Measurements from ENCODE around the gene ZYG11A. TPM values are rescaled to one million over a fixed set of nuclear protein-coding genes. Genes with fewer than 3 reads are reported as not detected.
"Not testable (repeated sequence)": the region's sequence is repeated elsewhere in the genome, so short reads cannot be mapped to it uniquely, and the experiment has no call there.

ZYG11A gene
- total RNA-seq, 1 donor: 0.31 TPM

DNA sequence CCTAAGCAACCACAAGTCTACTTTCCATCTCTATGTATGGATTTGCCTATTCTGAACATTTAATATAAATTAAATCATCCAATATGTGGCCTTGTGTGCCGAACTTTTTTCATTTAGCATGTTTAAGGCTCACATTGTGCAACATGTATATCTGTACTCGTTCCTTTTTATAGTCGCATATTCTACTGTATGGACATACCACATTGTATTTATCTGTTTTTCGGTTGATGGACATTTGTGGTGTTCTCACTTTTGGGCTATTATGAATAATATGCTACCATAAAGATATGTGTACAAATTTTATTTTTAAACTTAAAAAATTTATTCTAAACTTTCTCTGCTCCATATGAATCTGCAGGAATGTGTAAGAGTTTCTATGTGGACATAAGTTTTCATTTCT is 13.0 kb downstream of the ZYG11A start:
- Histone ChIP-seq H3K9me3 (ENCODE audit: low read depth, low read length) (no peaks in the 10 kb centered on the region), H3K4me3 (ENCODE audit: low read length) (no peak overlapping the region), H3K4me1 (ENCODE audit: insufficient read depth, low read length) (no peaks in the 10 kb centered on the region), H3K27me3 (ENCODE audit: insufficient read depth, low read length) (no peaks in the 10 kb centered on the region)

DNA sequence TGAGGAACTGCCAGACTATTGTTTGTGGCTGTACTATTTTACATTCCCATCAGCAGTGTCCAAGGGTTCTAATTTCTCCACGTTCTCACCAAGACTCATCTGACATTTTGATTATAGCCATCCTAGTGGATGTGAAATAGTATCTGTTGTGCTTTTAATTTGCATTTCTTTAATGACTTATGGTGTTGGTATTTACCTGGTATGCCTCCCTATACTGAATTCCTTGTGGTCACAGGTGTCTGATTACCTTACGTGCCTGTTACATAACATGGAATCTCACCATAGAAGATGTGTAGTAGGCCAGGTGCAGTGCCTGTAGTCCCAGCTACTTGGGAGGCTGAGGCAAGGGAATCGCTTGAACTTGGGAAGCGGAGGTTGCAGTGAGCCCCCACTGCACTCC is 13.5 kb downstream of the ZYG11A start:
- H3K4me1 ChIP-seq (ENCODE audit: insufficient read depth, low read length): no peaks in the 10 kb centered on the region
- H3K9me3 ChIP-seq (ENCODE audit: low read depth, low read length): no peaks in the 10 kb centered on the region
- no peaks in the 10 kb centered on the region for H3K27me3 ChIP-seq (ENCODE audit: insufficient read depth, low read length)
- H3K4me3 ChIP-seq (ENCODE audit: low read length): no peak overlapping the region

DNA sequence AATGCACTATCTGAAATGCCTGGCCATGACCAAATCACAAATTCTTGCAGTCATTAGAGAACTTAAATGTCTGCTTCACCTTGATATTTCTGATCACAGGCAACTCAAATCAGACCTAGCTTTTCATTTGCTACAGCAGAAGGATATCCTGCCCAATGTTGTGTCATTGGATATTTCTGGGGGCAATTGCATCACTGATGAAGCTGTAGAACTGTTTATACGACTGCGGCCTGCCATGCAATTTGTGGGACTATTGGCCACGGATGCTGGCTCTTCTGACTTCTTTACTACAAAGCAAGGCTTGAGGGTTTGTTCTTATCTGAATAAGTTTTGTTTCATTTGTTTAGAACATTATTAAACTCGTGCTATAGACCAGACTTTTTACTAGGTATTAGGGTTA is 14.9 kb downstream of the ZYG11A start:
- H3K27me3 ChIP-seq (ENCODE audit: insufficient read depth, low read length): no peaks in the 10 kb centered on the region
- H3K9me3 ChIP-seq (ENCODE audit: low read depth, low read length): no peaks in the 10 kb centered on the region
- H3K4me3 ChIP-seq (ENCODE audit: low read length): no peak overlapping the region
- no peaks in the 10 kb centered on the region for H3K4me1 ChIP-seq (ENCODE audit: insufficient read depth, low read length)

DNA sequence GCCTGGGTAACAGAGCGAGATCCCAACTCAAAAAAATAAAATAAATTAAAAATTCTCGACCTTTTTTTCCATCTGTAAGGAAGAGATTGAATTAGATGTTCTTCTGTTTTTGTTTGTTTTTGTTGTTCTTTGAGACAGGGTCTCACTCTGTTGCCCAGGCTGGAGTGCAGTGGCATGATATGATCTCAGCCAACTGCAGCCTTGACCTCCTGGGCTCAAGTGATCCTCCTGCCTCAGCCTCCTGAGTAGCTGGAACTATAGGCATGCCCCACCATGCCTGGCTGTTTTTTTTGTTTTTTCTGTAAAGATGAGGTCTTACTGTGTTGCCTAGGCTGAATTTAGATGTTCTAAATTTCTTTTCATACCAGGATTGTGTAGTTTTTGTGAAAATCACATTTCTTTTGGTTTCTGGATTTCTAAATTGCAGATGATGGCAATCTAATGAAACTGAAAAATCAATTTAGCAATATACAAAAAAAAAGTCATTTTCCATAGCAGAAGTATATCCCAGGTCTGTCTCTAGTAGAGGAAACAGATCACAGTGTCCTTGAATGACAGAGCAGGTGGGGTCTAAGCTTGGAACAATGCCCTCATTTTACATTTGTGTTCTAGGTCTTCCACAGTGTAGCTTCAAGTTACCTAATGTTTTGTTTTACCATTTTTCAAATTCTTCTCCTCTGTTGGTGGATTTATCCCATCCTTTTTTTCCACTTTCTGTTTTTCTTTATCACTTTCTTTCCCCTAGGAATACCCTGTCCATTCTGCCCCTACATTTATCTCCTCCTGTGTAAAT is 20.3 kb downstream of the ZYG11A start:
- no peaks in the 10 kb centered on the region for H3K27me3 ChIP-seq (ENCODE audit: insufficient read depth, low read length)
- H3K9me3 ChIP-seq (ENCODE audit: low read depth, low read length): no peaks in the 10 kb centered on the region
- H3K4me3 ChIP-seq (ENCODE audit: low read length): no peak overlapping the region
- no peaks in the 10 kb centered on the region for H3K4me1 ChIP-seq (ENCODE audit: insufficient read depth, low read length)

DNA sequence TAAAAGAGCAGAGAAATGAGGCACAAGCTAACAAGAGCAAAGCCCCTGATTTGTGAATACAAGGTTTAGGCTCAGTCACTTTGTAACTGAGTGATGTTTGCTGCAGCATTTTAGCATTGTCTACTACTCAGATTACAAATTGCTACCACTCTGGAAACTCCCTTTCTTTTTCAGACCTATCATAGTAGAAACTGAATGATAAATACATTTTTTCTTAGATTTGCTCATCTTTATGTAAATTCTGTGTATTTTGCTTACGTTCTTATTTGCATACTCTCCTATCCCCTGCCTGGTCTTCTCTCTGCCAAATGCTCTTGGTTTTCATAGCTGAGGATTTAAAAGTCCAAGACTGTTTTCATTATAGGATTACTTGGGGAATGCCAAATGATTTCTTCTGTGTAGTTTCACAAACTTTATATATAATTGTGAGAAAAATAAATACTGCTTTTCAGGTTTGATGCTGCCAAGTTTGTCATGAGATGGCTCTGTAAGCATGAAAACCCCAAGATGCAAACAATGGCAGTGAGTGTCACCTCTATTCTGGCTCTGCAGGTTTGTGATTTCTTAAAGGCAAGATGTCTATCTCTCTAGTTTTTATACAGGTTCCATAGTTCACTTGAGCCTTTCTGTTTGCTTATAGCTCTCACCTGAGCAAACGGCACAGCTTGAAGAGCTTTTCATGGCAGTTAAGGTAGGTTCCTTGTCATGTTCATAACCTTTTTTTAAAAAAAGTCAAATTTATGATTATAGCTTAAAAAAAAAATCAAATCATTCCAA is 24.7 kb downstream of the ZYG11A start:
- Histone ChIP-seq H3K27me3 (ENCODE audit: insufficient read depth, low read length) (no peaks in the 10 kb centered on the region), H3K4me3 (ENCODE audit: low read length) (no peak overlapping the region), H3K4me1 (ENCODE audit: insufficient read depth, low read length) (no peaks in the 10 kb centered on the region), H3K9me3 (ENCODE audit: low read depth, low read length) (no peaks in the 10 kb centered on the region)

DNA sequence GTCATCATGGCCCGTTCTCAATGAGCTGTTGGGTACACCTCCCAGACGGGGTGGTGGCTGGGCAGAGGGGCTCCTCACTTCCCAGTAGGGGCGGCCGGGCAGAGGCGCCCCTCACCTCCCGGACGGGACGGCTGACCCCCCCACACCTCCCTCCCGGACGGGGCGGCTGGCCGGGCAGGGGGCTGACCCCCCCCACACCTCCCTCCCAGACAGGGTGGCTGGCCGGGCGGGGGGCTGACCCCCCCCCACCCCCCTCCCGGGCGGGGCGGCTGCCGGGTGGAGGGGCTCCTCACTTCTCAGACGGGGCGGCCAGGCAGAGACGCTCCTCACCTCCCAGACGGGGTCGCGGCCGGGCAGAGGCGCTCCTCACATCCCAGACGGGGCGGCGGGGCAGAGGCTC is 27.2 kb downstream of the ZYG11A start:
- H3K9me3 ChIP-seq (ENCODE audit: low read depth, low read length); H3K27me3 ChIP-seq (ENCODE audit: insufficient read depth, low read length); H3K4me1 ChIP-seq (ENCODE audit: insufficient read depth, low read length); H3K4me3 ChIP-seq (ENCODE audit: low read length): not testable (repeated sequence)

DNA sequence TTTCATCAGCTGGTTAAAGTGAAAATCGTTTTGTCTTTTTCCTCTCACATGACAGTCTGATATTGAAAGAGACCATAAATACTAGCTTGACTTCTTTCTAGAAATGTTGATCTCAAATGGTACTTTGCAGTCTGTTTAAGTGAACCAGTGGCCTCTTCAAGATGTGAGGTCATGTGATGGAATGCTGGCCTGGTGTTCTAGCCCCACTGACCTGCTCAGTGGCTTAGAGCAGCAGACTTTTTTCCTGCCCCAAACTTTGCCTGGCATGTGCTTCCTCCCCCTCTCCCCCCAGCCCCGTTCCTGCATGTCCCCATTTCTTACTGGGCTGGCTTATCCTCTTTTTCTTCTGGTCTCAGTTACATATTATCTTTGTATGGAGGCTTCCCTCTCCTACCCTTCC is 34.3 kb downstream of the ZYG11A start:
- H3K9me3 ChIP-seq (ENCODE audit: low read depth, low read length): no peaks in the 10 kb centered on the region
- no peaks in the 10 kb centered on the region for H3K4me1 ChIP-seq (ENCODE audit: insufficient read depth, low read length)
- H3K4me3 ChIP-seq (ENCODE audit: low read length): no peak overlapping the region
- no peaks in the 10 kb centered on the region for H3K27me3 ChIP-seq (ENCODE audit: insufficient read depth, low read length)

DNA sequence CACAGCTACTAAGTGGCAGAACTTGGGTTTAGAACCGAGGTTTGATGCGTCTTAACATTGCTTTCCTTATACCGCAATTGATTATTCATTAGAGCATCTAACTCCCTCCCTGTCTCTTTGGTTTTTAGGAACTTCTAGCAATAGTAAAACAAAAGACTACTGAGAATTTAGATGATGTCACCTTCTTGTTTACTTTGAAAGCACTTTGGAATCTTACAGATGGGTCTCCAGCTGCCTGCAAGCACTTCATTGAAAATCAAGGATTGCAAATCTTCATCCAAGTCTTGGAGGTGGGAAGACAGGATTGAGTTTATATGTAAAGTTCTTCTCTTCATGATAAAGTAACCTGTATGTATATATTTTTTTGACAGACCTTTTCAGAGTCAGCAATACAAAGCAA is 35.0 kb downstream of the ZYG11A start:
- H3K9me3 ChIP-seq (ENCODE audit: low read depth, low read length): no peaks in the 10 kb centered on the region
- H3K4me3 ChIP-seq (ENCODE audit: low read length): no peak overlapping the region
- H3K4me1 ChIP-seq (ENCODE audit: insufficient read depth, low read length): no peaks in the 10 kb centered on the region
- no peaks in the 10 kb centered on the region for H3K27me3 ChIP-seq (ENCODE audit: insufficient read depth, low read length)

DNA sequence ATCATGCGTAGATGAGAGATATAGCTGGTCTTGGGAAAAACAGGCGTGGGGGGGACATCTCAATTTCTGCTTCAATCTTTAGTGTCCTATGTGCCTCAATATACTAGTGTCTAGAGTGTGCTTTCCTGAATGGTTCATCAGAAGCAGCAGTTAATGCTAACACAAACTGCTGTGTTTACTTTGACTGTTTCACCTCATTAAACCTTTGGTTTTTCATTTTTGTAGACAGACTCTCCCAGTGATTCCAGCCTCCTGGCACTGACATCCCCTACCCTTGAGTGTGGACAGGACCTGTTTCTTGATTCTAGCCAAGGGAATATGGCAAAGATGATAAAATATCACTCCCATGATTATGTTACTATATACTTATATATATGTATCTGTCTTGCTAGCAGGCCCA is 37.6 kb downstream of the ZYG11A start:
- H3K27me3 ChIP-seq (ENCODE audit: insufficient read depth, low read length): no peaks in the 10 kb centered on the region
- no peak overlapping the region for H3K4me3 ChIP-seq (ENCODE audit: low read length)
- H3K9me3 ChIP-seq (ENCODE audit: low read depth, low read length): no peaks in the 10 kb centered on the region
- no peaks in the 10 kb centered on the region for H3K4me1 ChIP-seq (ENCODE audit: insufficient read depth, low read length)

DNA sequence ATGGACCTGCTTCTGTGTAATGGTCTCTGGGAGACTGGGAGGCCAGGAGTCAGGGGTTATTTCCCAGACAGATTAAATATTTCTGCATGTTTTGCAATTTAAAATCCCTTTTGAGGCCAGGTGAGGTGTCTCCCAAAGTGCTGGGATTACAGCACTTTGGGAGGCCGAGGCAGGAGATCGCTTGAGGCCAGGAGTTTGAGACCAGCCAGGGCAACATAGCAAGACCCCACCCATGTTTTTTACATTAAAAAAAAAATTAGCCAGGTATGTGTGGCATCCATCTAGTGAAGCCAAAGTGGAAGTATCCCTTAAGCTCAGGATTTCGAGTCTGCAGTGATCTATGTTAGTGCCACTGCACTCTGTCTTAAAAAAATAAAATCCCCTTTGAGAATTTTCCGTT is 44.9 kb downstream of the ZYG11A start:
- Histone ChIP-seq H3K9me3 (ENCODE audit: low read depth, low read length) (no peaks in the 10 kb centered on the region), H3K27me3 (ENCODE audit: insufficient read depth, low read length) (no peaks in the 10 kb centered on the region), H3K4me1 (ENCODE audit: insufficient read depth, low read length) (no peaks in the 10 kb centered on the region), H3K4me3 (ENCODE audit: low read length) (no peak overlapping the region)

DNA sequence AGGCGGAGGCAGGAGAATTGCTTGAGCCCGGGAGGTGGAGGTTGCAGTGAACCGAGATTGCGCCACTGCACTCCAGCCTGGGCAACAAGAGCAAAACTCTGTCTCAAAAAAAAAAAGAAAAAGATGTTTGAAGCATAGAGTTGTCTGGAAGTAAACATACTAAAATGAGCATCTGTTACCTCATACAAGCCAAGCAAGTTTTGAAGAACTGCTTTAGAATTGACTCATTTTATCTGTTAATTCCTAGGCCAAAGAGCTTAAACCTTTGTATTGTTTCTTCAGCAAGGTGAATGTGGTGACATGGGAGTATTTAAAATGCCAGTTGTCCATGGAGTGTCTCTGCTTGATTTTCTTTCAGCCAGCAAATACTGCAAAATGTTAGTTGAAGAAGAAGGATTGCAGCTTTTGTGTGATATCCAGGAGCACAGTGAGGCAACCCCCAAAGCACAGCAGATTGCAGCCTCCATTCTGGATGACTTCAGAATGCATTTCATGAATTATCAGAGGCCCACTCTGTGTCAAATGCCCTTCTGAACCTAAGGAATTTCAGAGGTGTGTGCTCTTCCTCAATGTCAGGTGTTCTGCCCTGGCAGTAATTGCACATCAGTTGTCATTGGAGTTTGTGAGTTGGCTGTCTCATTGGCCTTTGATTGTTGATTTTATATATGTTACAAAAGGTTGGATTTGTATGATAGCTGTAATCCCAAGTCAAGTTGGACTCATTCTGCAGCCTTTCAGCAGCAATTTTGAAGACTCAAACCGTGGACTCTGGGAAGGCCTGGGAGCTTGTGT is 50.1 kb downstream of the ZYG11A start:
- Histone ChIP-seq H3K9me3 (ENCODE audit: low read depth, low read length) (no peaks in the 10 kb centered on the region), H3K4me1 (ENCODE audit: insufficient read depth, low read length) (no peaks in the 10 kb centered on the region), H3K4me3 (ENCODE audit: low read length) (no peak overlapping the region), H3K27me3 (ENCODE audit: insufficient read depth, low read length) (no peaks in the 10 kb centered on the region)

DNA sequence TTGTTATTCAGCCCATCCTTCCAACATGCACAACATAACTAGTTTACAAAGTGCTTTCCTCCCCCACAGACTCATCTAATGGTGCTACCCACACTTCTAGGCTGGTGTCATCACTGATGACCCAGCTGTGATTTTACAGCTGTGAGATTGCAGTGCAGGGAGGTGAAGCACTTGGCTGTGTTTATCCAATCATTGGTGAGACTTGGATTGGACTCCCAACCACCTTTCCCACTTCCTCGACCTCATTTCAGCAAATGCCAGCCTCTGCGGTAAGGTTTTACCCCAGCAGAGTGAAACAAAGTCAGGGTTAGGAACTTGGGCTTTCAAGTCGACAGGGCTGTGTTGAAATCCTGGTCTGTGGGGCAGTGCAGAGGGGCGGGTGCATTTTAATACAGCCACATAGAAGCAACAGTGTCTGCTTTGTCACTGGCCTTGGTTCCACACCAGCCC is 56.9 kb downstream of the ZYG11A start:
- no peak overlapping the region for H3K4me3 ChIP-seq (ENCODE audit: low read length)
- H3K27me3 ChIP-seq (ENCODE audit: insufficient read depth, low read length): no peaks in the 10 kb centered on the region
- no peaks in the 10 kb centered on the region for H3K4me1 ChIP-seq (ENCODE audit: insufficient read depth, low read length)
- H3K9me3 ChIP-seq (ENCODE audit: low read depth, low read length): no peaks in the 10 kb centered on the region

DNA sequence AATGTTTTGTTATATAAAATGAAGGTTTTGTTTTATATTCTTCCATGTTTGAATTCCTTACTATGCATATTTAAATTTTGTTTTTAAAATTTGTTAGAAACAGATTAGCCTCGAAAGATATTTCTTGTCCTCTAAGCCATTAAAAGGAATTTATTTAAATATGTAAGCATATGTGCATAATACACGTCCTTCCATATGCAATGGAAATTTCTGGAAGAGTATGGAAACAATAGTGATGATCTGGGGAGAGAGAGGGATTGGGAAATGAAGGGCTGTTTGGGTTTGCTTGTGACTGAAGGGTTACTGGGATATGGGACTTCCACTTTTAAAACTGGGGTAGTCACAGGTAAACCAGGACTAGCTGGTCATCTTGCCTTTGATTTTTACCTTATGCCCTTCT is 57.8 kb downstream of the ZYG11A start:
- H3K4me1 ChIP-seq (ENCODE audit: insufficient read depth, low read length): no peaks in the 10 kb centered on the region
- H3K9me3 ChIP-seq (ENCODE audit: low read depth, low read length): no peaks in the 10 kb centered on the region
- H3K27me3 ChIP-seq (ENCODE audit: insufficient read depth, low read length): no peaks in the 10 kb centered on the region
- H3K4me3 ChIP-seq (ENCODE audit: low read length): no peak overlapping the region

DNA sequence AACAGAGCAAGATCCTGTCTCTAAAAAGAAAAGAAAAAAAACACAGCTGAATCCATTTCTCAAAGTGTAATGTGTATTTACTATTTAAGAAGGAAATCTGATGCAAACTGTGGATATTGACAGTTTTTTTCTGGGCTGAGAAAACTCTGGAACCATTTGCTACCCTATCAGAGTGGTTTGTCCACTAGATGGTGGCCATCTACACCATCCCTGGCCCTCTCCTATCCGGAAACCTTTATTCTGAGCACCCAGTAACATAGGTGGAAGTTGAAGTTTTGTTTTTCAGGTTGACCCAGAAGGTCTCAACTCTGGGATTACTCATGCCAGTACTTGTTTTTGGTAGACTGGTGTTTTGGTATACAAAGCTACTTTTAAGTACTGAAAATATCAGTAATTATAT is 58.8 kb downstream of the ZYG11A start:
- Histone ChIP-seq H3K4me3 (ENCODE audit: low read length) (no peak overlapping the region), H3K9me3 (ENCODE audit: low read depth, low read length) (no peaks in the 10 kb centered on the region), H3K27me3 (ENCODE audit: insufficient read depth, low read length) (no peaks in the 10 kb centered on the region), H3K4me1 (ENCODE audit: insufficient read depth, low read length) (no peaks in the 10 kb centered on the region)

DNA sequence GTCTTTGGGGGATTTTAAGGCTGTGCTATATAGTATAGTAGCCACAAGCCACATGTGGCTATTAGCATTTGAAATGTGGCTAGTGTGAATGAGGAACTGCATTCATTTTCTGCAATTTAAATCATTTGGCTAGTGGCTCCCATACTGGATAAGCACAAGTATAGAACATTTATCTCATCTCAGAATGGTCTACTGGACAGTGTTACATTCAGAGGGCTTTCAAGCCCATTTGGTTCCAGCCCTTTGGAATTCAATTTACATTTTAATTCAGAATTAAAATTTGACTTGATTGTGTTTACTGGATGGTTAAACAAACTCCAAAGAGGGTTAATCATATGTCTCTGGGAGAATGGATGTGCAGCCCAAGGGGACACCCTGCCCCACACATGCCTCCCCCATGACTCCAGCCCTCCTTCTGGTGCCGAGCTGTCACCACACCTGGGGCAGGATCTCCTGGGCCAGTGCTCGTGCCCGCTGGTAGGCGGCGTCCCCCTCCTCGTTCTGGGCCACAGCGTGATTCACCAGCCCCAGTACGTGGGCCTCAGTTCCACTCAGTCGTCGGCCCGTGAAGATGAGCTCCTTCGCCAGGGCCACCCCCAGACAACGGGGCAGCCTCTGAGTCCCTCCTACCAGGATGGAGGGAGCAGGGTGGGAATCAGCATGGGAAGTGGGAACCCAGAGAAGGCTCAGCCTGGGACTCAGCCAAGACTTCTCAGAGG is 61.8 kb downstream of the ZYG11A start:
- Histone ChIP-seq H3K4me1 (ENCODE audit: insufficient read depth, low read length) (no peaks in the 10 kb centered on the region), H3K27me3 (ENCODE audit: insufficient read depth, low read length) (no peaks in the 10 kb centered on the region), H3K9me3 (ENCODE audit: low read depth, low read length) (no peaks in the 10 kb centered on the region), H3K4me3 (ENCODE audit: low read length) (no peak overlapping the region)
